KMS-11 (cell line): ENCODE measurements around the gene LNX2.

Experiments used
- H2AFZ ChIP-seq: fragments of 200-600 bp; sonication (generic); 2 replicates; pipeline ENCODE4 v1.6.1; 2016; ENCODE audit warnings: antibody characterized with exemption, mixed run types, low read depth
- H3K27ac ChIP-seq: fragments of 200-600 bp; sonication (generic); 2 replicates; pipeline ENCODE4 v1.6.1; 2016; ENCODE audit warnings: mild to moderate bottlenecking, mixed run types
- H3K27me3 ChIP-seq: fragments of 200-600 bp; sonication (generic); 2 replicates; pipeline ENCODE4 v1.6.1; 2017; ENCODE audit warnings: mild to moderate bottlenecking, low read depth, mixed run types, moderate library complexity; ENCODE audit not compliant: insufficient read depth
- H3K36me3 ChIP-seq: fragments of 200-600 bp; sonication (generic); 2 replicates; pipeline ENCODE4 v1.6.1; 2017; ENCODE audit warnings: mild to moderate bottlenecking, mixed run types; ENCODE audit not compliant: insufficient read depth
- H3K4me1 ChIP-seq: fragments of 200-600 bp; sonication (generic); 2 replicates; pipeline ENCODE4 v1.6.1; 2016; ENCODE audit warnings: mild to moderate bottlenecking, low read depth, mixed run types; ENCODE audit not compliant: poor library complexity, severe bottlenecking
- H3K4me2 ChIP-seq: fragments of 200-600 bp; sonication (generic); 2 replicates; pipeline ENCODE4 v1.7.0; 2016; ENCODE audit warnings: mild to moderate bottlenecking, mixed run types
- H3K4me3 ChIP-seq: fragments of 200-600 bp; sonication (generic); IDR thresholded peaks from 2 replicates; pipeline ENCODE4 v1.6.1; 2017; ENCODE audit warnings: low read depth, low read length, mixed read lengths; ENCODE audit not compliant: insufficient read depth
- H3K79me2 ChIP-seq: fragments of 200-600 bp; sonication (generic); 2 replicates; pipeline ENCODE4 v1.6.1; 2016; ENCODE audit warnings: low read depth, mixed run types; ENCODE audit not compliant: insufficient read depth
- H3K9ac ChIP-seq: fragments of 200-600 bp; sonication (generic); 2 replicates; pipeline ENCODE4 v1.6.1; 2016; ENCODE audit warnings: mild to moderate bottlenecking, mixed run types
- H4K20me1 ChIP-seq: fragments of 200-600 bp; sonication (generic); 2 replicates; pipeline ENCODE4 v1.6.1; 2016; ENCODE audit warnings: mild to moderate bottlenecking, mixed run types; ENCODE audit not compliant: insufficient read depth
- TF ChIP-seq, protein P1 (sequence below): fragments of 200-600 bp; sonication (generic); conservative IDR thresholded peaks from 2 replicates; pipeline ENCODE4 v1.6.1; 2017; ENCODE audit warnings: low read depth, mild to moderate bottlenecking, antibody characterized with exemption, low read length, moderate library complexity, mixed read lengths

LNX2 gene

DNA sequence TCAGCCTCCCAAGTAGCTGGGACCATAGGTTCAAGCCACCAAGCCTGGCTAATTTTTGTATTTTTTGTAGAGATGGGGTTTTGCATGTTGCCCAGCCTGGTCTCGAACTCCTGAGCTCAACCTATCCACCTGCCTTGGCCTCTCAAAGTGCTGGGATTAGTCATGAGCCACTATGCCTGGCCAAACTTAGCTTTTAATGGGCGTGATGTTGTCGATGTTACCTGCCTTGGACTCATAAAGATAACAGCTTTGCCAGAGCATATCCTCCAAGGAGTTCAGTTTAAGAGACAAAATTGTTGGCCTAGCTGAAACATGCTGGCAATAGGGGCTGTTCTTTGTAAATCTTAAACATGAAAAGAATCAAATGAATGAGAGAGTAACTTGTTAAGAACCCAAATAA is 14.5 kb upstream of the LNX2 start:
- no peak overlapping the region for H3K4me3 ChIP-seq
- H4K20me1 ChIP-seq = no peaks in the 10 kb centered on the region
- H3K4me1 ChIP-seq = peaks cover 54% of the 10 kb centered on the region
- H3K9ac ChIP-seq = no peak overlapping the region
- H2AFZ ChIP-seq = no peak overlapping the region
- TF ChIP-seq, protein P1, sequence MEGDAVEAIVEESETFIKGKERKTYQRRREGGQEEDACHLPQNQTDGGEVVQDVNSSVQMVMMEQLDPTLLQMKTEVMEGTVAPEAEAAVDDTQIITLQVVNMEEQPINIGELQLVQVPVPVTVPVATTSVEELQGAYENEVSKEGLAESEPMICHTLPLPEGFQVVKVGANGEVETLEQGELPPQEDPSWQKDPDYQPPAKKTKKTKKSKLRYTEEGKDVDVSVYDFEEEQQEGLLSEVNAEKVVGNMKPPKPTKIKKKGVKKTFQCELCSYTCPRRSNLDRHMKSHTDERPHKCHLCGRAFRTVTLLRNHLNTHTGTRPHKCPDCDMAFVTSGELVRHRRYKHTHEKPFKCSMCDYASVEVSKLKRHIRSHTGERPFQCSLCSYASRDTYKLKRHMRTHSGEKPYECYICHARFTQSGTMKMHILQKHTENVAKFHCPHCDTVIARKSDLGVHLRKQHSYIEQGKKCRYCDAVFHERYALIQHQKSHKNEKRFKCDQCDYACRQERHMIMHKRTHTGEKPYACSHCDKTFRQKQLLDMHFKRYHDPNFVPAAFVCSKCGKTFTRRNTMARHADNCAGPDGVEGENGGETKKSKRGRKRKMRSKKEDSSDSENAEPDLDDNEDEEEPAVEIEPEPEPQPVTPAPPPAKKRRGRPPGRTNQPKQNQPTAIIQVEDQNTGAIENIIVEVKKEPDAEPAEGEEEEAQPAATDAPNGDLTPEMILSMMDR = no peak
- H3K27ac ChIP-seq = no peak overlapping the region
- no peaks in the 10 kb centered on the region for H3K36me3 ChIP-seq
- H3K79me2 ChIP-seq = peaks cover 19% of the 10 kb centered on the region; the same call in 1 of the 2 replicates
- no peak overlapping the region for H3K4me2 ChIP-seq
- no peaks in the 10 kb centered on the region for H3K27me3 ChIP-seq

DNA sequence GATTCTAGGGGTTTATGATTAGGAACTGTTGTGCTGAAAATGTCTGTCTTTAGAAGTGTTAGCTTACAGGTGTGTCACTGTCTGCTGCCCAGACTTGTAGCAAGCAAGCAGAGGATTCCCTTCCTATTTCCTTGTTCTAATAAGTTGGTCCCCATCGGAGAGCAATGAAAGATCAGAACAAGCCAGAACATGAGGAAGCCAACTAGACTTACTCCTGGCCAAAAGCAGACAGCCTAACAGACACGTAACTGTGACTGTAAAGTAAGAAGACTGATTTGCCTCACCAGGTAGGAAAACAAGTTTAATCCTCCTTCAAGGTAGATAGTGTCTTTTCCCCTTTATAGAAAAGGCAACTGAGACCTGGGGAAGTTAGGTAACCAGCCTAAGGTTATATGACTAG is 13.9 kb upstream of the LNX2 start:
- Histone ChIP-seq H3K4me1 (peaks cover 53% of the 10 kb centered on the region), H3K27me3 (no peaks in the 10 kb centered on the region), H2AFZ (no peak overlapping the region), H3K79me2 (peaks cover 16% of the 10 kb centered on the region; the same call in 1 of the 2 replicates), H3K4me2 (no peak overlapping the region), H3K9ac (no peak overlapping the region), H3K36me3 (no peaks in the 10 kb centered on the region), H3K27ac (no peak overlapping the region), H3K4me3 (no peak overlapping the region), H4K20me1 (no peaks in the 10 kb centered on the region)
- TF ChIP-seq, protein P1 = no peak

DNA sequence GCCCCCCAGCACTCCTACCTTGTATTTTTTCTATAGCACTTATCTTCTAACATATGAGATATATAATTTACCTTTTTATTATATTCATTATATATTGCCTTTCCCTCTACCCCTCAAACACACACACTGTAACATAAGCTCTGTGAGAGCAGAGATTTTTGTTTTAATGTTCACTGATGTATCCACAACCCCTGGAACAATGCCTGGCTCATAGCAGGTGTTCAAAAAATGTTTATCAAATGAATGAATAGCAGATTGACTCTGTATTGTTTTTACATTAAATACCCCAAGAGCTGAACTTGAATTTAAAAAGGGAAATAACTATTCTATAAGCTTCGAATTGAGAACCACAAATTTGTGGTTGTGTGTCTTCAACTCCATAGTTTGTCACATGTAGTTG is 12.3 kb upstream of the LNX2 start:
- H4K20me1 ChIP-seq = no peaks in the 10 kb centered on the region
- H3K4me1 ChIP-seq = peaks cover 37% of the 10 kb centered on the region
- no peaks in the 10 kb centered on the region for H3K27me3 ChIP-seq
- H3K4me3 ChIP-seq = no peak overlapping the region
- H2AFZ ChIP-seq = no peak overlapping the region
- no peak overlapping the region for H3K9ac ChIP-seq
- no peak overlapping the region for H3K27ac ChIP-seq
- no peaks in the 10 kb centered on the region for H3K36me3 ChIP-seq
- H3K79me2 ChIP-seq = peaks cover 26% of the 10 kb centered on the region; the same call in 1 of the 2 replicates
- TF ChIP-seq, protein P1 = no peak
- no peak overlapping the region for H3K4me2 ChIP-seq

DNA sequence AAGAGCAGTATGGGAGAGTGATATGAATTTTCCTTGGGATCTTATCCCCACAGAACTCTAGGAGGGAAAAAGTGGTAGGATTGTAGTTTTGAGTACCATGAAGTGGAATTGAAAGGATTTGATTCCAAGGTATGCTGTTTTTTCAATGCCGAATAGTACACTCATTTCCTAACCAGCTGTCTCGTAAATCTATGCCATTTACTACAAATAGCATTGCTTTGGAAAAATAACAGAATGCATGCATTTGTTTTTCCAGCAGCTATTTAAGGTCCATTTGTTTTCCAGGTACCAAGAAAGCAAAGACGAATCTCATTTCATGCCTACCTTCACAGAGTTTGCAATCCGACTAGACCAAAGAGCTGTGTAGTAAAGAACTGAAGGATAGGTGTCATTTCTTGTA is 11.9 kb upstream of the LNX2 start:
- TF ChIP-seq, protein P1 = no peak
- Histone ChIP-seq H3K27me3 (no peaks in the 10 kb centered on the region), H3K4me2 (no peak overlapping the region), H3K36me3 (no peaks in the 10 kb centered on the region), H3K79me2 (peaks cover 30% of the 10 kb centered on the region; the same call in 1 of the 2 replicates), H2AFZ (no peak overlapping the region), H3K9ac (no peak overlapping the region), H3K4me1 (peaks cover 32% of the 10 kb centered on the region), H3K27ac (no peak overlapping the region), H3K4me3 (no peak overlapping the region), H4K20me1 (no peaks in the 10 kb centered on the region)
